DMS79 (cell line): ENCODE data around the gene DHRS2.
"Not testable (repeated sequence)": the region's sequence is repeated elsewhere in the genome, so short reads cannot be mapped to it uniquely, and the experiment has no call there.

ENCODE experiments used
- DNase-seq: peaks from one replicate; lab custom pipeline; 2025; lab: John Stamatoyannopoulos, UW

DHRS2 gene

GRCh38 chr14:23648764-23649460 lies 12.7 kb downstream of the DHRS2 start:
- DNase-seq = no peak

GRCh38 chr14:23650506-23650905 lies 14.3 kb downstream of the DHRS2 start:
- DNase-seq = no peak

GRCh38 chr14:23653051-23653450 lies 16.9 kb downstream of the DHRS2 start:
- DNase-seq = no peak

GRCh38 chr14:23654231-23654630 lies 18.1 kb downstream of the DHRS2 start:
- no peak for DNase-seq

GRCh38 chr14:23657959-23658470 lies 21.9 kb downstream of the DHRS2 start:
- DNase-seq = no peak

- no peak for DNase-seq
Measured at GRCh38 chr14:23660290-23661226, 24.4 kb downstream of the DHRS2 start.

GRCh38 chr14:23661542-23661941 lies 25.4 kb downstream of the DHRS2 start:
- no peak for DNase-seq

GRCh38 chr14:23663127-23663526 lies 27.0 kb downstream of the DHRS2 start:
- no peak for DNase-seq

- DNase-seq = no peak
Measured at GRCh38 chr14:23663711-23664110, 27.5 kb downstream of the DHRS2 start.

- no peak for DNase-seq
Measured at GRCh38 chr14:23664207-23664885, 28.2 kb downstream of the DHRS2 start.

- no peak for DNase-seq
Measured at GRCh38 chr14:23665302-23666016, 29.3 kb downstream of the DHRS2 start.

- DNase-seq = no peak
Measured at GRCh38 chr14:23667134-23667533, 31.0 kb downstream of the DHRS2 start.

- DNase-seq = no peak
Measured at GRCh38 chr14:23669441-23669840, 33.3 kb downstream of the DHRS2 start.

GRCh38 chr14:23670481-23670880 lies 34.3 kb downstream of the DHRS2 start:
- no peak for DNase-seq

GRCh38 chr14:23672200-23672599 lies 36.0 kb downstream of the DHRS2 start:
- no peak for DNase-seq

GRCh38 chr14:23675337-23675736 lies 39.2 kb downstream of the DHRS2 start:
- no peak for DNase-seq

GRCh38 chr14:23675906-23676305 lies 39.7 kb downstream of the DHRS2 start:
- no peak for DNase-seq

GRCh38 chr14:23681337-23681736 lies 45.2 kb downstream of the DHRS2 start:
- no peak for DNase-seq

- DNase-seq = not testable (repeated sequence)
Measured at GRCh38 chr14:23689709-23690514, 53.7 kb downstream of the DHRS2 start.

- no peak for DNase-seq
Measured at GRCh38 chr14:23692416-23692815, 56.3 kb downstream of the DHRS2 start.

- DNase-seq = no peak
Measured at GRCh38 chr14:23693252-23693775, 57.1 kb downstream of the DHRS2 start.
